ENCODE results near the gene CDC42BPB.

CDC42BPB gene

DNA sequence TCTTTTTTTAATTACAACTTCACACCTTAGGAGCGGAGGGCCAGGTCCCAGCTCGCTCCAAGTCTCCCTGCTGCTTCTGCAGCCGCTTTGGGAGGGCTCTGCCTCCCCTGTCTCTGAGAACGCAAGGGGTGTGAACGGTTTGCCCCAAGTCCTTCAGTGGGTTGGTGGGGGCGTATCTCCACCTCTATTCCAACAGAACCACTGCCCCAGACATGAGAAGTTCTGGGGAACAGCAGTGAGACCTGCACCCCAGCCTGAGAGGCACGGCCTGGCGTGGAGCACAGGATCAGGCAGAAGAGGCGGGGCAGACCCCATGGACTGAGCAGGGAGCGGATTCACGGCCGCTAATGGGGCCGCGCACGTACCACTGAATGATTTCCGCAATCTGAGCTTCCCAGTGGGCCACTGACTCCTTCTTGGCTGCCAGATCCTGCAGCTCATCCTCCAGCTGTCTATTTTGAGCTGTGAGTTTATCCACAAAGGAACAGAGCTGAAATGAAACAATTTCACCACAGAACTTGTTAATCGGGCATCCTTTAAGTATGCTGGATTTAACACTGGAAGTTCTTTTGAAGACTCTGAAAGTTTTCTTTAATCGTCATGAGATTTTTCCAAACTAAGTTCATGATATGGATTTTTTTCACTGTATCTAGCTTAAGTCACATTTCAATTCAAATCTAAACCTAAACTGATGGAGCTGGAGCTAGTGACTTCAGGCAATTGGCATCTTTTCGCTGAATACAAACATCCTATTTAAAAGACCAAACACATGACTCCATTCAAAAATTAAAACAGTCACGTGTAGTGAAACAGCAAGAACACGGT, 90.5 kb downstream of the CDC42BPB start:
- H3K27ac ChIP-seq (ENCODE audit: extremely low read depth, low read depth, low read length), result no peak overlapping the region
- POLR2A ChIA-PET, result no interaction called here
- H3K4me1 ChIP-seq (ENCODE audit: control insufficient read depth, insufficient read depth, low read length), result no peaks in the 10 kb centered on the region
- peaks cover 32 to 95% of the 10 kb centered on the region in 2 experiments for H3K36me3 ChIP-seq (ENCODE audit: control insufficient read depth in 2 of 2, insufficient read depth in 1 of 2, low read length in 2 of 2)
- H3K9me3 ChIP-seq (ENCODE audit: control insufficient read depth, insufficient read depth, low read depth, low read length), result no peaks in the 10 kb centered on the region
- CTCF ChIA-PET, result interaction anchor here (0.6 kb wide), 1 partner anchor 10 kb away, joined by 3 read pairs; no protein-coding TSS in a partner anchor
- no peak overlapping the region for H3K4me3 ChIP-seq (ENCODE audit: low read depth, low read length)
- TF ChIP-seq ZNF76 (tag by site-specific recombination; IDR thresholded peaks at IDR 0.05; ENCODE audit: borderline replicate concordance, low read depth), result no peak
- TF ChIP-seq ZBTB44 (tag by site-specific recombination; IDR thresholded peaks at IDR 0.05), result no peak
- TF ChIP-seq ZSCAN30 (tag by site-specific recombination; IDR thresholded peaks at IDR 0.05), result no peak
- no peak for TF ChIP-seq MYNN (tag by site-specific recombination; IDR thresholded peaks at IDR 0.05; ENCODE audit: borderline replicate concordance)
- no peak for TF ChIP-seq ZNF157 (tag by site-specific recombination; IDR thresholded peaks at IDR 0.05)
- TF ChIP-seq ZNF433 (tag by site-specific recombination; IDR thresholded peaks at IDR 0.05; ENCODE audit: low read depth), result no peak
- no peak for TF ChIP-seq MEIS1 (CRISPR knock-in tag; IDR thresholded peaks at IDR 0.05; ENCODE audit: borderline replicate concordance)
- TF ChIP-seq, protein P1, sequence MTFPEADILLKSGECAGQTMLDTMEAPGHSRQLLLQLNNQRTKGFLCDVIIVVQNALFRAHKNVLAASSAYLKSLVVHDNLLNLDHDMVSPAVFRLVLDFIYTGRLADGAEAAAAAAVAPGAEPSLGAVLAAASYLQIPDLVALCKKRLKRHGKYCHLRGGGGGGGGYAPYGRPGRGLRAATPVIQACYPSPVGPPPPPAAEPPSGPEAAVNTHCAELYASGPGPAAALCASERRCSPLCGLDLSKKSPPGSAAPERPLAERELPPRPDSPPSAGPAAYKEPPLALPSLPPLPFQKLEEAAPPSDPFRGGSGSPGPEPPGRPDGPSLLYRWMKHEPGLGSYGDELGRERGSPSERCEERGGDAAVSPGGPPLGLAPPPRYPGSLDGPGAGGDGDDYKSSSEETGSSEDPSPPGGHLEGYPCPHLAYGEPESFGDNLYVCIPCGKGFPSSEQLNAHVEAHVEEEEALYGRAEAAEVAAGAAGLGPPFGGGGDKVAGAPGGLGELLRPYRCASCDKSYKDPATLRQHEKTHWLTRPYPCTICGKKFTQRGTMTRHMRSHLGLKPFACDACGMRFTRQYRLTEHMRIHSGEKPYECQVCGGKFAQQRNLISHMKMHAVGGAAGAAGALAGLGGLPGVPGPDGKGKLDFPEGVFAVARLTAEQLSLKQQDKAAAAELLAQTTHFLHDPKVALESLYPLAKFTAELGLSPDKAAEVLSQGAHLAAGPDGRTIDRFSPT (tag by site-specific recombination; IDR thresholded peaks at IDR 0.05), result no peak
- no peak for TF ChIP-seq ZNF785 (tag by site-specific recombination; IDR thresholded peaks at IDR 0.05)
- no peak for TF ChIP-seq REPIN1 (tag by site-specific recombination; IDR thresholded peaks at IDR 0.05; ENCODE audit: low read depth)
- TF ChIP-seq ZNF155 (tag by site-specific recombination; IDR thresholded peaks at IDR 0.05), result no peak
- TF ChIP-seq ZNF514 (tag by site-specific recombination; IDR thresholded peaks at IDR 0.05), result no peak
- no peak for TF ChIP-seq ZNF843 (tag by site-specific recombination; IDR thresholded peaks at IDR 0.05)
- no peak for TF ChIP-seq ZNF600 (tag by site-specific recombination; IDR thresholded peaks at IDR 0.05)
- no peak for TF ChIP-seq ZNF473 (tag by site-specific recombination; IDR thresholded peaks at IDR 0.05)
- TF ChIP-seq ZNF518A (tag by site-specific recombination; conservative IDR thresholded peaks at IDR 0.05; ENCODE audit: low read depth), result no peak
